Mesendoderm (in vitro differentiated cells): ENCODE measurements around the gene ZBED5.

Experiments used
- DNase-seq: peaks from one replicate; pipeline ENCODE4 v3.0.0; 2013
- H2AK5ac ChIP-seq: 2 replicates; pipeline ENCODE4 v1.6.1; 2013; ENCODE audit warnings: low read length, inconsistent platforms
- H2BK120ac ChIP-seq: 2 replicates; pipeline ENCODE4 v1.6.1; 2013; ENCODE audit warnings: low read depth, mild to moderate bottlenecking, low read length, moderate library complexity, mixed read lengths
- H2BK15ac ChIP-seq: replicated peaks from 2 replicates; pipeline ENCODE4 v1.6.1; 2013; ENCODE audit warnings: low read depth, mild to moderate bottlenecking, moderate library complexity
- H2BK5ac ChIP-seq: 2 replicates; pipeline ENCODE4 v1.6.1; 2013; ENCODE audit warnings: low read length, inconsistent platforms
- H3K18ac ChIP-seq: 2 replicates; pipeline ENCODE4 v1.6.1; 2013; ENCODE audit warnings: mild to moderate bottlenecking, low read length, mixed read lengths
- H3K23ac ChIP-seq: one replicate; pipeline ENCODE4 v1.6.1; 2013; ENCODE audit warnings: low read length
- H3K27ac ChIP-seq: 2 replicates; pipeline ENCODE4 v1.5.1; 2013; ENCODE audit warnings: low read depth, mild to moderate bottlenecking, inconsistent platforms, low read length, moderate library complexity
- H3K27me3 ChIP-seq: 2 replicates; pipeline ENCODE4 v1.6.1; 2013; ENCODE audit warnings: low read length, control low read depth, mild to moderate bottlenecking, inconsistent platforms; ENCODE audit not compliant: insufficient read depth, poor library complexity
- H3K36me3 ChIP-seq: 2 replicates; pipeline ENCODE4 v1.6.1; 2013; ENCODE audit warnings: low read length, inconsistent platforms; ENCODE audit not compliant: control insufficient read depth, insufficient read depth
- H3K4ac ChIP-seq: one replicate; pipeline ENCODE4 v1.6.1; 2013; ENCODE audit warnings: low read depth, mild to moderate bottlenecking, low read length, moderate library complexity
- H3K4me1 ChIP-seq: 2 replicates; pipeline ENCODE4 v1.6.1; 2013; ENCODE audit warnings: low read depth, low read length, inconsistent platforms; ENCODE audit not compliant: control insufficient read depth
- H3K4me2 ChIP-seq: 2 replicates; pipeline ENCODE4 v1.6.1; 2013; ENCODE audit warnings: low read length
- H3K4me3 ChIP-seq: 2 replicates; pipeline ENCODE4 v1.5.1; 2013; ENCODE audit warnings: mild to moderate bottlenecking, low read length
- H3K56ac ChIP-seq: one replicate; pipeline ENCODE4 v1.6.1; 2013; ENCODE audit warnings: low read length
- H3K79me1 ChIP-seq: 2 replicates; pipeline ENCODE4 v1.6.1; 2013; ENCODE audit warnings: low read length, inconsistent platforms
- H3K79me2 ChIP-seq: 2 replicates; pipeline ENCODE4 v1.6.1; 2013; ENCODE audit warnings: mild to moderate bottlenecking, low read length; ENCODE audit not compliant: control insufficient read depth, insufficient read depth
- H3K9ac ChIP-seq: 2 replicates; pipeline ENCODE4 v1.6.1; 2013; ENCODE audit warnings: low read length, inconsistent platforms
- H4K5ac ChIP-seq: one replicate; pipeline ENCODE4 v1.6.1; 2013; ENCODE audit warnings: low read length
- H4K8ac ChIP-seq: one replicate; pipeline ENCODE4 v1.6.1; 2013; ENCODE audit warnings: low read depth, mild to moderate bottlenecking, control low read depth, low read length, moderate library complexity
- WGBS: extraction: QIAGEN DNeasy Blood & Tissue Kit; methylation state at CpG from one replicate; pipeline ENCODE4 v1.1.7; 2013; ENCODE audit warnings: low lambda C conversion rate, missing lambda C conversion rate; ENCODE audit not compliant: insufficient coverage; ENCODE audit errors: extremely low coverage; 5-methylcytosine and 5-hydroxymethylcytosine counted together

ZBED5 gene

DNA sequence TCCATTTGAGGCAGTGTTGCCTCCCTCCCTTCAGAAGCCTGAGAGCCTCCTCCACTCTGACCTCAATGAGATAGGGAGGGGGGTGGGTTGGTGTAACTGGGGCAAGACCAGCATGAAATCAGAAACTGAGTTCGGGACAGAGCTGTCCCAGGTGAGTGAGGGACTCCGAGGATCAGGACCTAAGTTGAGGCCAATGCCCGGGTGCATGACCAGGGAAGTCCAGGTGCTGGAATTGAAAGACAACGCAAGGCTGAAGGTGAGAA lies 40.8 kb upstream of the ZBED5 start:
- no peak overlapping the region for H3K27ac ChIP-seq
- no peaks in the 10 kb centered on the region for H3K4me1 ChIP-seq

GRCh38 chr11:10898003-10898762 lies 40.3 kb upstream of the ZBED5 start:
- Histone ChIP-seq H3K27ac (no peak overlapping the region), H3K9ac (no peak overlapping the region), H3K18ac (no peak overlapping the region), H2BK120ac (no peak overlapping the region), H4K8ac (no peak overlapping the region), H2BK15ac (no peak overlapping the region), H4K5ac (no peak overlapping the region), H2BK5ac (no peak overlapping the region), H3K4me2 (no peak overlapping the region), H3K56ac (no peak overlapping the region), H3K4ac (no peak overlapping the region), H3K79me2 (no peaks in the 10 kb centered on the region), H3K4me1 (no peaks in the 10 kb centered on the region), H2AK5ac (no peak overlapping the region), H3K4me3 (no peak overlapping the region), H3K79me1 (no peaks in the 10 kb centered on the region), H3K36me3 (no peaks in the 10 kb centered on the region), H3K23ac (no peak overlapping the region), H3K27me3 (no peaks in the 10 kb centered on the region)
- no CpG with 5 or more reads among the region's 5 CpGs for WGBS
- DNase-seq, result no peak

More for the DNA sequence above, 40.8 kb upstream of the ZBED5 start:
- Histone ChIP-seq H3K36me3 (no peaks in the 10 kb centered on the region), H3K27me3 (no peaks in the 10 kb centered on the region), H3K9ac (no peak overlapping the region), H3K4me2 (no peak overlapping the region), H3K79me1 (no peaks in the 10 kb centered on the region), H2BK120ac (no peak overlapping the region), H4K8ac (no peak overlapping the region), H4K5ac (no peak overlapping the region), H2AK5ac (no peak overlapping the region), H3K4ac (no peak overlapping the region), H3K79me2 (no peaks in the 10 kb centered on the region), H3K23ac (no peak overlapping the region), H2BK5ac (no peak overlapping the region), H2BK15ac (no peak overlapping the region), H3K4me3 (no peak overlapping the region), H3K56ac (no peak overlapping the region), H3K18ac (no peak overlapping the region)
- WGBS, result no CpG with 5 or more reads among the region's 4 CpGs
- no peak for DNase-seq

DNA sequence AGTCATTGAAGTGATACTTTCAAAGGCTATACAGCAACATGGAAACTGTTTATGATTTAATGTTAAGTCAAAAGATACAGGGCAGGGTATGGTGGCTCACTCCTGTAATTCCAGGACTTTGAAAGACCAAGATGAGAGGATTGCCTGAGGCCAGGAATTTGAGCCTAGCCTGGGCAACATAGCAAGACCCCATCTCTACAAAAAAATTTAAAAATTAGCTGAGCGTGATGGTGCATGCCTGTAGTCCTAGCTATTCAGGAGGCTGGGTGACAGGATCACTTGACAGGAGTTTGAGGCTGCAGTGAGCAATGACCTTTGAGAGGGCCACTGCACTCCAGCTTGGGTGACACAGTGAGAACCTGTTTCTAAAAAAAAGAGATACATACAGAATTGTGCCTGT lies 39.3 kb upstream of the ZBED5 start:
- Histone ChIP-seq H4K5ac (no peak overlapping the region), H2AK5ac (no peak overlapping the region), H3K18ac (no peak overlapping the region), H3K23ac (no peak overlapping the region), H3K36me3 (no peaks in the 10 kb centered on the region), H3K9ac (no peak overlapping the region), H2BK15ac (no peak overlapping the region), H4K8ac (no peak overlapping the region), H3K79me2 (no peaks in the 10 kb centered on the region), H3K56ac (no peak overlapping the region), H2BK5ac (no peak overlapping the region), H3K4me1 (no peaks in the 10 kb centered on the region), H3K4me2 (no peak overlapping the region), H3K27ac (no peak overlapping the region), H3K4me3 (no peak overlapping the region), H2BK120ac (no peak overlapping the region), H3K4ac (no peak overlapping the region), H3K79me1 (no peaks in the 10 kb centered on the region), H3K27me3 (no peaks in the 10 kb centered on the region)
- no CpG with 5 or more reads among the region's 1 CpG for WGBS
- no peak for DNase-seq

- no peak overlapping the region for H3K4me3 ChIP-seq
- H3K79me2 ChIP-seq, result no peaks in the 10 kb centered on the region
- no peak overlapping the region for H3K4ac ChIP-seq
- H3K56ac ChIP-seq, result no peak overlapping the region
- no peak overlapping the region for H3K9ac ChIP-seq
- DNase-seq, result no peak
- no peak overlapping the region for H3K27ac ChIP-seq
- H2AK5ac ChIP-seq, result no peak overlapping the region
- no peaks in the 10 kb centered on the region for H3K27me3 ChIP-seq
- H2BK5ac ChIP-seq, result no peak overlapping the region
- no peaks in the 10 kb centered on the region for H3K4me1 ChIP-seq
- no CpG with 5 or more reads among the region's 9 CpGs for WGBS
- no peak overlapping the region for H3K4me2 ChIP-seq
- H3K23ac ChIP-seq, result no peak overlapping the region
- H3K79me1 ChIP-seq, result no peaks in the 10 kb centered on the region
- no peak overlapping the region for H2BK120ac ChIP-seq
- no peak overlapping the region for H4K5ac ChIP-seq
- H3K36me3 ChIP-seq, result no peaks in the 10 kb centered on the region
- H2BK15ac ChIP-seq, result no peak overlapping the region
- no peak overlapping the region for H3K18ac ChIP-seq
- no peak overlapping the region for H4K8ac ChIP-seq
These were observed 38.6 kb upstream of the ZBED5 start for GRCh38 chr11:10896493-10896892.

GRCh38 chr11:10895285-10895684 lies 37.4 kb upstream of the ZBED5 start:
- H3K4me3 ChIP-seq, result no peak overlapping the region
- no peaks in the 10 kb centered on the region for H3K4me1 ChIP-seq
- H3K4me2 ChIP-seq, result no peak overlapping the region
- H2BK120ac ChIP-seq, result no peak overlapping the region
- H3K56ac ChIP-seq, result no peak overlapping the region
- H2AK5ac ChIP-seq, result no peak overlapping the region
- DNase-seq, result no peak
- H3K36me3 ChIP-seq, result no peaks in the 10 kb centered on the region
- no peak overlapping the region for H2BK15ac ChIP-seq
- H3K23ac ChIP-seq, result no peak overlapping the region
- no peaks in the 10 kb centered on the region for H3K27me3 ChIP-seq
- no peak overlapping the region for H2BK5ac ChIP-seq
- no peaks in the 10 kb centered on the region for H3K79me2 ChIP-seq
- no peak overlapping the region for H3K4ac ChIP-seq
- no peak overlapping the region for H3K27ac ChIP-seq
- H3K18ac ChIP-seq, result no peak overlapping the region
- H3K79me1 ChIP-seq, result no peaks in the 10 kb centered on the region
- no peak overlapping the region for H4K8ac ChIP-seq
- no peak overlapping the region for H3K9ac ChIP-seq
- H4K5ac ChIP-seq, result no peak overlapping the region
- no CpG with 5 or more reads among the region's 2 CpGs for WGBS

- H3K9ac ChIP-seq, result no peak overlapping the region
- H3K4ac ChIP-seq, result no peak overlapping the region
- H4K5ac ChIP-seq, result no peak overlapping the region
- H2BK120ac ChIP-seq, result no peak overlapping the region
- DNase-seq, result peak; percentile 10
- H4K8ac ChIP-seq, result no peak overlapping the region
- H3K27me3 ChIP-seq, result no peaks in the 10 kb centered on the region
- H3K36me3 ChIP-seq, result no peaks in the 10 kb centered on the region
- no peaks in the 10 kb centered on the region for H3K4me1 ChIP-seq
- no peak overlapping the region for H2BK15ac ChIP-seq
- H3K4me3 ChIP-seq, result no peak overlapping the region
- H3K4me2 ChIP-seq, result no peak overlapping the region
- no peak overlapping the region for H3K23ac ChIP-seq
- H3K79me2 ChIP-seq, result no peaks in the 10 kb centered on the region
- no CpG with 5 or more reads among the region's 1 CpG for WGBS
- H3K27ac ChIP-seq, result no peak overlapping the region
- no peak overlapping the region for H3K56ac ChIP-seq
- H3K18ac ChIP-seq, result no peak overlapping the region
- no peaks in the 10 kb centered on the region for H3K79me1 ChIP-seq
- H2BK5ac ChIP-seq, result no peak overlapping the region
- no peak overlapping the region for H2AK5ac ChIP-seq
These were observed 36.8 kb upstream of the ZBED5 start for GRCh38 chr11:10894666-10895065.
